SK-N-SH (cell line): Measurements from ENCODE around the gene INF2. TPM values are rescaled to one million over a fixed set of nuclear protein-coding genes. Genes with fewer than 3 reads are reported as not detected.
"Not testable (repeated sequence)": the region's sequence is repeated elsewhere in the genome, so short reads cannot be mapped to it uniquely, and the experiment has no call there.

Experiments used
- CTCF ChIA-PET: fragments of 300-600, 350-600 bp; formaldehyde crosslinking; extraction: SDS; loops from one replicate; lab custom pipeline; 2021; lab: Yijun Ruan, JAX
- POLR2A ChIA-PET: fragments of 350-600 bp; sonication (Branson Sonifier 250); formaldehyde crosslinking; extraction: SDS; loops from one replicate; lab custom pipeline; 2020; ENCODE audit warnings: antibody characterized with exemption, inconsistent platforms; lab: Yijun Ruan, JAX
- DNase-seq: peaks from one replicate; pipeline ENCODE4 v3.0.0; 2012
- H2AFZ ChIP-seq: fragments of 200-600 bp; sonication (generic); 2 replicates; pipeline ENCODE4 v1.8.1; 2016; ENCODE audit warnings: antibody characterized with exemption, mild to moderate bottlenecking, low read depth
- H3F3A ChIP-seq: fragments of 200-600 bp; sonication (generic); replicated peaks from 2 replicates; pipeline ENCODE3; 2016; ENCODE audit warnings: antibody characterized with exemption, mild to moderate bottlenecking; ENCODE audit not compliant: insufficient read depth
- H3K27ac ChIP-seq, 2 experiments: fragments of 200-500 bp in 1 of 2; fragments of 200-600 bp in 1 of 2; sonication (Bioruptor generic) in 1 of 2; sonication (generic), shearing (Covaris generic) in 1 of 2; 2 replicates each; pipeline versions ENCODE4 v1.5.1 to v1.6.1; 2014 to 2016; ENCODE audit warnings: low read depth in 2 of 2, inconsistent platforms in 1 of 2, low read length in 1 of 2, mild to moderate bottlenecking in 1 of 2, mixed read lengths in 1 of 2
- H3K27me3 ChIP-seq: fragments of 200-600 bp; sonication (generic), shearing (Covaris generic); 2 replicates; pipeline ENCODE4 v1.6.1; 2016; ENCODE audit warnings: mixed run types; ENCODE audit not compliant: insufficient read depth
- H3K36me3 ChIP-seq, 2 experiments: fragments of 200-500 bp in 1 of 2; fragments of 200-600 bp in 1 of 2; sonication (Bioruptor generic) in 1 of 2; sonication (generic) in 1 of 2; replicated peaks in 1 of 2; 2 replicates each; pipeline versions ENCODE3 to v1.5.1; 2014 to 2016; ENCODE audit warnings: low read length in 1 of 2, mild to moderate bottlenecking in 1 of 2; ENCODE audit not compliant: insufficient read depth in 2 of 2, control insufficient read depth in 1 of 2
- H3K4me1 ChIP-seq, 2 experiments: fragments of 200-500 bp in 1 of 2; fragments of 200-600 bp in 1 of 2; sonication (Bioruptor generic) in 1 of 2; sonication (generic), shearing (Covaris generic) in 1 of 2; 2 replicates each; pipeline versions ENCODE4 v1.5.1 to v1.6.1; 2014 to 2016; ENCODE audit warnings: low read depth in 1 of 2, low read length in 1 of 2, mixed run types in 1 of 2; ENCODE audit not compliant: insufficient read depth in 2 of 2, control insufficient read depth in 1 of 2
- H3K4me2 ChIP-seq: fragments of 200-600 bp; sonication (generic), shearing (Covaris generic); 2 replicates; pipeline ENCODE4 v1.6.1; 2017; ENCODE audit warnings: mixed run types
- H3K4me3 ChIP-seq, 2 experiments: fragments of 200-500 bp in 1 of 2; fragments of 200-600 bp in 1 of 2; sonication (Bioruptor generic) in 1 of 2; sonication (generic), shearing (Covaris generic) in 1 of 2; 2 replicates each; pipeline versions ENCODE4 v1.5.1 to v1.8.1; 2014 to 2016; ENCODE audit warnings: low read depth in 2 of 2, inconsistent platforms in 1 of 2, low read length in 1 of 2, mild to moderate bottlenecking in 1 of 2, mixed read lengths in 1 of 2, moderate library complexity in 1 of 2
- H3K79me2 ChIP-seq: fragments of 200-600 bp; sonication (generic); 2 replicates; pipeline ENCODE4 v1.8.1; 2017; ENCODE audit warnings: mild to moderate bottlenecking; ENCODE audit not compliant: insufficient read depth
- H3K9ac ChIP-seq: fragments of 200-600 bp; sonication (generic); 2 replicates; pipeline ENCODE4 v1.6.1; 2017; ENCODE audit warnings: mixed run types
- H3K9me2 ChIP-seq: fragments of 200-600 bp; sonication (generic); 2 replicates; pipeline ENCODE4 v1.6.1; 2017; ENCODE audit warnings: mixed run types
- H3K9me3 ChIP-seq: fragments of 200-600 bp; sonication (generic); 2 replicates; pipeline ENCODE4 v1.6.1; 2017; ENCODE audit warnings: mixed run types, mild to moderate bottlenecking, moderate library complexity
- H4K20me1 ChIP-seq: fragments of 200-600 bp; sonication (generic); 2 replicates; pipeline ENCODE4 v1.6.1; 2017; ENCODE audit warnings: mild to moderate bottlenecking, mixed run types; ENCODE audit not compliant: insufficient read depth
- CHD2 ChIP-seq: fragments of 150-350 bp; IDR thresholded peaks from 2 replicates; pipeline ENCODE4 v1.6.1; 2018; ENCODE audit warnings: low read length; ENCODE audit not compliant: partially characterized antibody
- EP300 ChIP-seq, 2 experiments: IDR thresholded peaks; 2 replicates each; pipeline versions ENCODE4 v1.4.0 to v1.6.1; 2012; ENCODE audit warnings: borderline replicate concordance in 1 of 2, low read depth in 1 of 2, low read length in 1 of 2
- EZH2phosphoT487 ChIP-seq: fragments of 200-600 bp; sonication (generic); IDR thresholded peaks from 2 replicates; pipeline ENCODE4 v1.6.1; 2017; ENCODE audit warnings: low read depth, mixed run types, mild to moderate bottlenecking, antibody characterized with exemption, moderate library complexity, borderline replicate concordance
- FOSL2 ChIP-seq: IDR thresholded peaks from 2 replicates; pipeline ENCODE4 v1.4.0; 2012; ENCODE audit warnings: low read depth, mild to moderate bottlenecking, moderate library complexity, borderline replicate concordance
- FOXJ3 ChIP-seq: sonication (generic); formaldehyde crosslinking; IDR thresholded peaks from 2 replicates; pipeline ENCODE4 v1.5.1; 2020; ENCODE audit warnings: mild to moderate bottlenecking, missing genetic modification reagents
- GABPA ChIP-seq: IDR thresholded peaks from 2 replicates; pipeline ENCODE4 v1.4.0; 2012; ENCODE audit warnings: low read depth, mild to moderate bottlenecking
- GATA2 ChIP-seq: sonication (generic); formaldehyde crosslinking; IDR thresholded peaks from 2 replicates; pipeline ENCODE4 v1.5.0; 2020; ENCODE audit warnings: mild to moderate bottlenecking, missing genetic modification reagents
- NFIC ChIP-seq: IDR thresholded peaks from 2 replicates; pipeline ENCODE4 v1.4.0; 2012; ENCODE audit warnings: borderline replicate concordance
- NRF1 ChIP-seq: IDR thresholded peaks from 2 replicates; pipeline ENCODE4 v1.6.1; 2012; ENCODE audit warnings: low read depth, mild to moderate bottlenecking, low read length
- POLR2AphosphoS5 ChIP-seq: IDR thresholded peaks from 2 replicates; pipeline ENCODE4 v1.6.1; 2012; ENCODE audit warnings: low read depth, low read length
- SMC3 ChIP-seq: IDR thresholded peaks from 2 replicates; pipeline ENCODE4 v1.6.1; 2012; ENCODE audit warnings: low read depth, low read length, improper control_type of control experiment
- YY1 ChIP-seq: IDR thresholded peaks from 2 replicates; pipeline ENCODE4 v1.4.0; 2012; ENCODE audit warnings: low read depth, mild to moderate bottlenecking
- WGBS: methylation state at CpG from one replicate; pipeline ENCODE4 v1.1.6; 2017; ENCODE audit warnings: low lambda C conversion rate; 5-methylcytosine and 5-hydroxymethylcytosine counted together
- polyA plus RNA-seq, 3 experiments: library from polyadenylated mRNA; depleted of rRNA; stranded (reverse); fragments of >200 nt; gene quantifications; 2 replicates each; pipeline ENCODE4 v1.2.3, GENCODE V29; 2012
- TF ChIP-seq, protein P1 (sequence below): IDR thresholded peaks from 2 replicates; pipeline ENCODE4 v1.4.0; 2012; ENCODE audit warnings: low read depth
- TF ChIP-seq, protein P2 (sequence below): IDR thresholded peaks from 2 replicates; pipeline ENCODE4 v1.4.0; 2012; ENCODE audit warnings: low read depth, borderline replicate concordance
- TF ChIP-seq, protein P3 (sequence below): IDR thresholded peaks from 2 replicates; pipeline ENCODE4; 2012
- TF ChIP-seq, protein P4 (sequence below): fragments of 150-350 bp; IDR thresholded peaks from 2 replicates; pipeline ENCODE4 v1.6.1; 2017; ENCODE audit warnings: antibody characterized with exemption, low read length, low read depth, borderline replicate concordance

INF2 gene
- polyA plus RNA-seq, 1 of the 3 experiments (the other 2 are of a cell fraction) = 32.5 TPM

DNA sequence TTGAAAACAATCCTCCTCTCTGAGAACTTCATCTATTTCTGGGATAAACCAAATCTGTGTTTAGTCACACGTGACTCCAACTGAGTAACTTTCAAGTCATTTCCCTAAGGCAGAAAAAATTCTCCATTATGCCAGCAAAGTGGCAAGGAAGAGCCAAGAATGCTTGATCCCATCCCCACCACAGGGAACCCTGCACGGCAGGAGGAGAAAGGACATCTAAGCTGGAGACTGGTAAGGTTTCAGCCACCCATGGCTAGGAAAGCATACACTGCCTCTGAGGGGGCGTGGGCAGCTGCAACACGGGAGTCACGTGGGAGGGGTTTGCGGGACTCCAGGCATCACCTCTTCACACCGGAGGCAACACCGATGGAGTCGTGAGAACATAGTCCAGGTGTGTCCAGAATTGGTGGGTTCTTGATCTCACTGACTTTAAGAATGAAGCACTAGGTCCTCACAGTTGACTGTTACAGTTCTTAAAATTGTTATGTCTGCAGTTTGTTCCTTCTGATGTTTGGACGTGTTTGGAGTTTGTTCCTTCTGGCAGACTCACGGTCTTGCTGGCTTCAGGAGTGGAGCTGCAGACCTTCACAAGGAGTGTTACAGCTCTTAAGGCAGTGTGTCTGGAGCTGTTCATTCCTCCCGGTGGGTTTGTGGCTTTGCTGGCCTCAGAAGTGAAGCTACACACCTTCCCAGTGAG lies 60.8 kb downstream of the INF2 start:
- CTCF ChIA-PET = interaction anchor here (0.8 to 1.8 kb wide), 9 partner anchors 8 to 76 kb away, joined by 3 to 9 read pairs (median 4); partner anchors contain the start of gene ADSS1
- Histone ChIP-seq H4K20me1 (peaks cover 21% of the 10 kb centered on the region), H3K9ac (no peak overlapping the region), H3F3A (peaks cover 7% of the 10 kb centered on the region), H3K27ac (no peak overlapping the region), H3K36me3 (no peaks in the 10 kb centered on the region), H3K79me2 (peaks cover 23% of the 10 kb centered on the region), H2AFZ (no peak overlapping the region), H3K9me2 (no peaks in the 10 kb centered on the region)
- no peak for DNase-seq
- TF ChIP-seq EZH2phosphoT487 = no peak
- TF ChIP-seq GATA2 = no peak
- TF ChIP-seq EP300 (IDR thresholded peaks at IDR 0.05; ENCODE audit: borderline replicate concordance in 1 of 2, low read depth in 1 of 2, low read length in 1 of 2) = no peak
- TF ChIP-seq, protein P1, sequence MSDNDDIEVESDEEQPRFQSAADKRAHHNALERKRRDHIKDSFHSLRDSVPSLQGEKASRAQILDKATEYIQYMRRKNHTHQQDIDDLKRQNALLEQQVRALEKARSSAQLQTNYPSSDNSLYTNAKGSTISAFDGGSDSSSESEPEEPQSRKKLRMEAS = no peak
- TF ChIP-seq, protein P2, sequence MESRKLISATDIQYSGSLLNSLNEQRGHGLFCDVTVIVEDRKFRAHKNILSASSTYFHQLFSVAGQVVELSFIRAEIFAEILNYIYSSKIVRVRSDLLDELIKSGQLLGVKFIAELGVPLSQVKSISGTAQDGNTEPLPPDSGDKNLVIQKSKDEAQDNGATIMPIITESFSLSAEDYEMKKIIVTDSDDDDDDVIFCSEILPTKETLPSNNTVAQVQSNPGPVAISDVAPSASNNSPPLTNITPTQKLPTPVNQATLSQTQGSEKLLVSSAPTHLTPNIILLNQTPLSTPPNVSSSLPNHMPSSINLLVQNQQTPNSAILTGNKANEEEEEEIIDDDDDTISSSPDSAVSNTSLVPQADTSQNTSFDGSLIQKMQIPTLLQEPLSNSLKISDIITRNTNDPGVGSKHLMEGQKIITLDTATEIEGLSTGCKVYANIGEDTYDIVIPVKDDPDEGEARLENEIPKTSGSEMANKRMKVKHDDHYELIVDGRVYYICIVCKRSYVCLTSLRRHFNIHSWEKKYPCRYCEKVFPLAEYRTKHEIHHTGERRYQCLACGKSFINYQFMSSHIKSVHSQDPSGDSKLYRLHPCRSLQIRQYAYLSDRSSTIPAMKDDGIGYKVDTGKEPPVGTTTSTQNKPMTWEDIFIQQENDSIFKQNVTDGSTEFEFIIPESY = no peak
- TF ChIP-seq, protein P3, sequence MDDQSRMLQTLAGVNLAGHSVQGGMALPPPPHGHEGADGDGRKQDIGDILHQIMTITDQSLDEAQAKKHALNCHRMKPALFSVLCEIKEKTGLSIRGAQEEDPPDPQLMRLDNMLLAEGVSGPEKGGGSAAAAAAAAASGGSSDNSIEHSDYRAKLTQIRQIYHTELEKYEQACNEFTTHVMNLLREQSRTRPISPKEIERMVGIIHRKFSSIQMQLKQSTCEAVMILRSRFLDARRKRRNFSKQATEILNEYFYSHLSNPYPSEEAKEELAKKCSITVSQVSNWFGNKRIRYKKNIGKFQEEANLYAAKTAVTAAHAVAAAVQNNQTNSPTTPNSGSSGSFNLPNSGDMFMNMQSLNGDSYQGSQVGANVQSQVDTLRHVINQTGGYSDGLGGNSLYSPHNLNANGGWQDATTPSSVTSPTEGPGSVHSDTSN = no peak
- no peak for TF ChIP-seq NRF1
- TF ChIP-seq FOXJ3 (CRISPR knock-in tag) = no peak
- no peak for TF ChIP-seq NFIC
- no peak for TF ChIP-seq POLR2AphosphoS5
- TF ChIP-seq SMC3 = no peak
- no peak for TF ChIP-seq YY1
- TF ChIP-seq GABPA = no peak
- TF ChIP-seq, protein P4, sequence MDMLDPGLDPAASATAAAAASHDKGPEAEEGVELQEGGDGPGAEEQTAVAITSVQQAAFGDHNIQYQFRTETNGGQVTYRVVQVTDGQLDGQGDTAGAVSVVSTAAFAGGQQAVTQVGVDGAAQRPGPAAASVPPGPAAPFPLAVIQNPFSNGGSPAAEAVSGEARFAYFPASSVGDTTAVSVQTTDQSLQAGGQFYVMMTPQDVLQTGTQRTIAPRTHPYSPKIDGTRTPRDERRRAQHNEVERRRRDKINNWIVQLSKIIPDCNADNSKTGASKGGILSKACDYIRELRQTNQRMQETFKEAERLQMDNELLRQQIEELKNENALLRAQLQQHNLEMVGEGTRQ = no peak
- TF ChIP-seq FOSL2 = no peak
- no peak for TF ChIP-seq CHD2
- TF ChIP-seq, all 33 proteins: peak for 0
- no peaks in the 10 kb centered on the region for H3K27me3 ChIP-seq
- peaks cover 8 to 14% of the 10 kb centered on the region in 2 experiments; a peak in 3 of 4 replicates for H3K4me1 ChIP-seq
- H3K9me3 ChIP-seq = no peaks in the 10 kb centered on the region
- POLR2A ChIA-PET = interaction anchor here (0.6 to 1.1 kb wide), 2 partner anchors 8 to 445 kb away, joined by 3 read pairs; no protein-coding TSS in a partner anchor
- 85% methylated on average over 12 of the region's 12 CpGs for WGBS
- H3K4me3 ChIP-seq = no peak overlapping the region
- no peak overlapping the region for H3K4me2 ChIP-seq

DNA sequence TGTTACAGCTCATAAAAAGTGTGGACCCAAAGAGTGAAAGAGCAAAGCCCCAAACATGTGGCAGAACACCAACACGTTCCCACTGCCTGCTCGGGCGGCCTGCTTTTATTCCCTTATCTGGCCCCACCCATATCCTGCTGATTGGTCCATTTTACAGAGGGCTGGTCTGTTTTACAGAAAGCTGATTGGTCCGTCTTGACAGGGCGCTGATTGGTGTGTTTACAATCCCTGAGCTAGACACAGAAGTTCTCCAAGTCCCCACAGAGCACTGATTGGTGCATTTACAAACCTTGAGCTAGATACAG lies 61.3 kb downstream of the INF2 start:
- WGBS = 96% methylated on average over 5 of the region's 5 CpGs

More for the DNA sequence above, 61.3 kb downstream of the INF2 start:
- DNase-seq, H3K9me3 ChIP-seq, H3K27me3 ChIP-seq, H3K9ac ChIP-seq, H3F3A ChIP-seq, H3K9me2 ChIP-seq, H3K4me2 ChIP-seq, H3K36me3 ChIP-seq, H3K27ac ChIP-seq, H2AFZ ChIP-seq, H3K4me3 ChIP-seq: not testable (repeated sequence)
- peaks cover 28% of the 10 kb centered on the region for H3K79me2 ChIP-seq
- H3K4me1 ChIP-seq = peaks cover 8 to 14% of the 10 kb centered on the region in 2 experiments; a peak in 3 of 4 replicates
- peaks cover 26% of the 10 kb centered on the region for H4K20me1 ChIP-seq
- ChIA-PET CTCF (interaction anchor here (0.8 to 1.8 kb wide), 9 partner anchors 8 to 76 kb away, joined by 3 to 9 read pairs (median 4); partner anchors contain the start of gene ADSS1), POLR2A (interaction anchor here (0.6 to 1.1 kb wide), 2 partner anchors 8 to 444 kb away, joined by 3 read pairs; no protein-coding TSS in a partner anchor)
